ENCODE measurements around the gene LTA.

LTA gene

GRCh38 chr6:31569861-31570536 is 2.1 kb upstream of the LTA start:
- in situ Hi-C loops (cut with MboI; ENCODE audit: low sequenced_read_pairs), result no loop called here

- in situ Hi-C loops (cut with MboI; ENCODE audit: low sequenced_read_pairs), result no loop called here
Measured at GRCh38 chr6:31573239-31574105, 1.4 kb downstream of the LTA start.

GRCh38 chr6:31574106-31575061 is 2.3 kb downstream of the LTA start:
- in situ Hi-C loops (cut with MboI; ENCODE audit: low sequenced_read_pairs), result no loop called here

DNA sequence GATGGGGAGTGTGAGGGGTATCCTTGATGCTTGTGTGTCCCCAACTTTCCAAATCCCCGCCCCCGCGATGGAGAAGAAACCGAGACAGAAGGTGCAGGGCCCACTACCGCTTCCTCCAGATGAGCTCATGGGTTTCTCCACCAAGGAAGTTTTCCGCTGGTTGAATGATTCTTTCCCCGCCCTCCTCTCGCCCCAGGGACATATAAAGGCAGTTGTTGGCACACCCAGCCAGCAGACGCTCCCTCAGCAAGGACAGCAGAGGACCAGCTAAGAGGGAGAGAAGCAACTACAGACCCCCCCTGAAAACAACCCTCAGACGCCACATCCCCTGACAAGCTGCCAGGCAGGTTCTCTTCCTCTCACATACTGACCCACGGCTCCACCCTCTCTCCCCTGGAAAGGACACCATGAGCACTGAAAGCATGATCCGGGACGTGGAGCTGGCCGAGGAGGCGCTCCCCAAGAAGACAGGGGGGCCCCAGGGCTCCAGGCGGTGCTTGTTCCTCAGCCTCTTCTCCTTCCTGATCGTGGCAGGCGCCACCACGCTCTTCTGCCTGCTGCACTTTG is 3.3 kb downstream of the LTA start, which contains the start of gene TNF:
Gene TNF (plus strand): TSS at position 231 of the 567 bp plus-strand sequence. CDS start 177 bp downstream, at position 408.
- in situ Hi-C loops (cut with MboI; ENCODE audit: low sequenced_read_pairs), result no loop called here

GRCh38 chr6:31575952-31576685 is 4.0 kb downstream of the LTA start:
- in situ Hi-C loops (cut with MboI; ENCODE audit: low sequenced_read_pairs), result no loop called here

DNA sequence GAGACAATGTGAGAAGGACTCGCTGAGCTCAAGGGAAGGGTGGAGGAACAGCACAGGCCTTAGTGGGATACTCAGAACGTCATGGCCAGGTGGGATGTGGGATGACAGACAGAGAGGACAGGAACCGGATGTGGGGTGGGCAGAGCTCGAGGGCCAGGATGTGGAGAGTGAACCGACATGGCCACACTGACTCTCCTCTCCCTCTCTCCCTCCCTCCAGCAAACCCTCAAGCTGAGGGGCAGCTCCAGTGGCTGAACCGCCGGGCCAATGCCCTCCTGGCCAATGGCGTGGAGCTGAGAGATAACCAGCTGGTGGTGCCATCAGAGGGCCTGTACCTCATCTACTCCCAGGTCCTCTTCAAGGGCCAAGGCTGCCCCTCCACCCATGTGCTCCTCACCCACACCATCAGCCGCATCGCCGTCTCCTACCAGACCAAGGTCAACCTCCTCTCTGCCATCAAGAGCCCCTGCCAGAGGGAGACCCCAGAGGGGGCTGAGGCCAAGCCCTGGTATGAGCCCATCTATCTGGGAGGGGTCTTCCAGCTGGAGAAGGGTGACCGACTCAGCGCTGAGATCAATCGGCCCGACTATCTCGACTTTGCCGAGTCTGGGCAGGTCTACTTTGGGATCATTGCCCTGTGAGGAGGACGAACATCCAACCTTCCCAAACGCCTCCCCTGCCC is 4.9 kb downstream of the LTA start:
- in situ Hi-C loops (cut with MboI; ENCODE audit: low sequenced_read_pairs), result no loop called here

DNA sequence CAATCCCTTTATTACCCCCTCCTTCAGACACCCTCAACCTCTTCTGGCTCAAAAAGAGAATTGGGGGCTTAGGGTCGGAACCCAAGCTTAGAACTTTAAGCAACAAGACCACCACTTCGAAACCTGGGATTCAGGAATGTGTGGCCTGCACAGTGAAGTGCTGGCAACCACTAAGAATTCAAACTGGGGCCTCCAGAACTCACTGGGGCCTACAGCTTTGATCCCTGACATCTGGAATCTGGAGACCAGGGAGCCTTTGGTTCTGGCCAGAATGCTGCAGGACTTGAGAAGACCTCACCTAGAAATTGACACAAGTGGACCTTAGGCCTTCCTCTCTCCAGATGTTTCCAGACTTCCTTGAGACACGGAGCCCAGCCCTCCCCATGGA is 5.5 kb downstream of the LTA start:
- in situ Hi-C loops (cut with MboI; ENCODE audit: low sequenced_read_pairs), result no loop called here

DNA sequence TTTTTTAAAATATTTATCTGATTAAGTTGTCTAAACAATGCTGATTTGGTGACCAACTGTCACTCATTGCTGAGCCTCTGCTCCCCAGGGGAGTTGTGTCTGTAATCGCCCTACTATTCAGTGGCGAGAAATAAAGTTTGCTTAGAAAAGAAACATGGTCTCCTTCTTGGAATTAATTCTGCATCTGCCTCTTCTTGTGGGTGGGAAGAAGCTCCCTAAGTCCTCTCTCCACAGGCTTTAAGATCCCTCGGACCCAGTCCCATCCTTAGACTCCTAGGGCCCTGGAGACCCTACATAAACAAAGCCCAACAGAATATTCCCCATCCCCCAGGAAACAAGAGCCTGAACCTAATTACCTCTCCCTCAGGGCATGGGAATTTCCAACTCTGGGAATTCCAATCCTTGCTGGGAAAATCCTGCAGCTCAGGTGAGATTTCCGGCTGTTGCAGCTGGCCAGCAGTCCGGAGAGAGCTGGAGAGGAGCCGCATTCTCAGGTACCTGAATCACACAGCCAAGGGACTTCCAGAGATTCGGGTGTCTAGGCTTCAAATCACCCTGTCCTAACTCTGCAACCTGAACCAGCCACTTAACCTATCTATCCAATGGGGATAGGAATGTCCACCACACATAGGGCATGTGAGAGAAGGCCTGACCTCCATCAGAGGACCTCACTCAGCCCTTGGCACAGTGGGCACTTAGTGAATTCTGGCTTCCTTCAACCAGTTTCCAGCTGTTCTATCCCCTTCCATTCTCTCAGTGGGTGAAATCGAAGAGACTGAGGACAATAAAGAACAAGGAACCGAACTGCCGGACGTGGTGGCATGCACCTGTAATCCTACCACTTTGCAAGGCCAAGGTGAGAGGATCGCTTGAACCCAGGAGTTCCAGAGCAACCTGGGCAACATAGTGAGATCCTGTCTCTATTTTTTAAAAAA is 6.4 kb downstream of the LTA start:
- in situ Hi-C loops (cut with MboI; ENCODE audit: low sequenced_read_pairs), result no loop called here

GRCh38 chr6:31579119-31579505 is 7.0 kb downstream of the LTA start:
- in situ Hi-C loops (cut with MboI; ENCODE audit: low sequenced_read_pairs), result no loop called here

DNA sequence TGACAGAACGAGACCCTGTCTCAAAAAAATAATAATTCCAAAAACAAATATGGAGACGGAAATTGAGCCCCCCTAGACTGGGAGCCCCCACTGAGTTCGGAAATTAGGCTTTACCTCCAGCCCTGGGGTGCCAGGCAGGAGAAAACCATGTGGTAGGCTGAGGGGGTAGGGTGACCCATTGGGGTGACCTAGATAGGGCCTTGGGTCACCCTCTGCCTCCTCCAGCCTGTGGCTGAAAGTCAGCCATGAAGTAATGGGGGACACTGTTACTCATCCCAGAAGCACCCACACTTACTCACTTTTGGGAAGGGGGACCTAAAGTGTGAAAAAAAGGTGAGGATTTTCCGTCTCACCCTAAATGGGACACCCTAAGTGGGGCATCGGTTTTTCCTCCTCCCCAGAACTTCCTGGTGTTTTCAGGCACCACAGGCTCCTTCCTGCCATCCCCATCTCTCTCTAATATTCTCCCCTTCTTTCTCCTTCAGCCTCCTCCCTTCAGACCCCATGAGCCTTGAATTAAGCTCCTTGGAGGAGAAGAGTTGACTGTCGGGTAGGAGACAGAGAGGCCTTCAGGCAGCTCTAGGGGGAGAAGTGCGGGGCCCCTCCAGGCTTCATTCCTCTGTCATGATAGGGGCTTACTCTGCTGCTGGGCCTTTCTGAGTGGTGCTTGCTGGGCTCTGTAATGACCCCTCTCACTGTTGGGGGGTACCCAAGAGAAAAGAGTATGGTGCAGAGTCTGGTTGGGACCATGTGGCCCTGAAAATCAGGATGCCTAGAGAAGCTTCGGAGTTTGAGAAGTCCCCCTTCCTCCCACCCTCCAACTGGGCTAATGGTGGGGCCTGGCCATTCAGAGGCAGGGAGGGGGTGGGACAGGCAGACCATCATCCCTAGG is 7.7 kb downstream of the LTA start:
- in situ Hi-C loops (cut with MboI; ENCODE audit: low sequenced_read_pairs), result no loop called here

DNA sequence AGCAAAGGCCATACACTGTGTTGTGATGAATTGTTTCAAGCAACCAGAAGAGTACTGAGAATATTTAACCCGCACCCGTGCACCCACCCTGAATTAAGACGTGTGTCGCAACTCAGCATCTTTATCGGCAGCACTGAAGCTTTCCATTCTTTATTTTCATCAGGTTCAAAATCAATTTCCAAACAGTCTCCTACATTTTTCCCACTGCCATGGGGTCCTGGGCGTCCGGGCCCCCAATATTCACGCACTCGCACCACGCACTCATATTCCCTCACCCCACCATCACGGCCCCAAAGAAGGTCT is 8.3 kb downstream of the LTA start:
- in situ Hi-C loops (cut with MboI; ENCODE audit: low sequenced_read_pairs), result no loop called here

- in situ Hi-C loops (cut with MboI; ENCODE audit: low sequenced_read_pairs), result no loop called here
Measured at GRCh38 chr6:31580807-31581433, 8.8 kb downstream of the LTA start.

- in situ Hi-C loops (cut with MboI; ENCODE audit: low sequenced_read_pairs), result no loop called here
Measured at GRCh38 chr6:31581434-31582229, 9.5 kb downstream of the LTA start.

DNA sequence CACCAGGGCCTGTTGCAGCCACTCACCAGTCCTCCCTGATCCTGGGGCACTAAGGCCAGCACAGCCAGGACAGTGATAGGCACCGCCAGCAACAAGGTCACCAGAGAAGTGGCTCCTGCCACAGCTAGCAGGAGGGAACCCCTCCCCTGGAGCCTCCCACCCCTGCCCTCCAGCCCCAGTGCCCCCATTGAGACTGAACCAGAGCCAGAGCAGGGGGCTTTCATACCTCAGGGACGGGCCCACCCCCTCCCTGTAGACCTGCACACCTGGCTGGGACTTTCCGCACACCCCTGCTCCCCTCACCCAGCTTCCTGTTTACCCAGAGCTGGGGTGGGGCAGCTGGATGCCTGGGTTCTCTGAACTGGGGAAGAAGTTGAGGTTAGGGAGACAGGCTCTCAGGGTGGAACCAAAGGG is 10.1 kb downstream of the LTA start, which contains the start of gene LTB:
Gene LTB (minus strand): TSS at position 195 of the 414 bp plus-strand sequence. CDS start 7 bp downstream, at position 188.
- in situ Hi-C loops (cut with MboI; ENCODE audit: low sequenced_read_pairs), result no loop called here

GRCh38 chr6:31585491-31585890 is 13.4 kb downstream of the LTA start:
- in situ Hi-C loops (cut with MboI; ENCODE audit: low sequenced_read_pairs), result no loop called here

GRCh38 chr6:31586008-31586407 is 13.9 kb downstream of the LTA start, which contains the start of gene LST1:
Gene LST1 (plus strand): TSS chr6:31586277. CDS start chr6:31587300, 1,023 bp downstream.
- in situ Hi-C loops (cut with MboI; ENCODE audit: low sequenced_read_pairs), result no loop called here
